Activated naive CD4-positive, alpha-beta T cell treated with anti-CD3 and anti-CD28 coated beads, Interleukin-2, amount 10 ng/mL, durations not matched to agents 5 hours and 36 hours (primary cell): ENCODE measurements around the gene BBX. TPM values are rescaled to one million over a fixed set of nuclear protein-coding genes. Genes with fewer than 3 reads are reported as not detected.

ENCODE experiments used
- total RNA-seq, 2 experiments: library from RNA; stranded (reverse); gene quantifications; one replicate each; pipeline ENCODE4 v1.2.3, GENCODE V29; 2021

BBX gene
- 10 to 100 TPM; 36.1 to 44.7 TPM for total RNA-seq

GRCh38 chr3:107522510-107523288 is at the start of gene BBX:
TSS of gene BBX (plus strand) at chr3:107522962. CDS start at chr3:107710461, 187,499 bp downstream.

Other genes starting within 250 kb of the BBX start
- gene CCDC54, start 145.5 kb upstream of the BBX start, total RNA-seq: not detected